Measurements from ENCODE around the gene ZNF550. TPM values are rescaled to one million over a fixed set of nuclear protein-coding genes. Genes with fewer than 3 reads are reported as not detected.
"Not testable (repeated sequence)": the region's sequence is repeated elsewhere in the genome, so short reads cannot be mapped to it uniquely, and the experiment has no call there.

ZNF550 gene
- polyA plus RNA-seq, 1 donor from 2014 or later, result 21.9 TPM

DNA sequence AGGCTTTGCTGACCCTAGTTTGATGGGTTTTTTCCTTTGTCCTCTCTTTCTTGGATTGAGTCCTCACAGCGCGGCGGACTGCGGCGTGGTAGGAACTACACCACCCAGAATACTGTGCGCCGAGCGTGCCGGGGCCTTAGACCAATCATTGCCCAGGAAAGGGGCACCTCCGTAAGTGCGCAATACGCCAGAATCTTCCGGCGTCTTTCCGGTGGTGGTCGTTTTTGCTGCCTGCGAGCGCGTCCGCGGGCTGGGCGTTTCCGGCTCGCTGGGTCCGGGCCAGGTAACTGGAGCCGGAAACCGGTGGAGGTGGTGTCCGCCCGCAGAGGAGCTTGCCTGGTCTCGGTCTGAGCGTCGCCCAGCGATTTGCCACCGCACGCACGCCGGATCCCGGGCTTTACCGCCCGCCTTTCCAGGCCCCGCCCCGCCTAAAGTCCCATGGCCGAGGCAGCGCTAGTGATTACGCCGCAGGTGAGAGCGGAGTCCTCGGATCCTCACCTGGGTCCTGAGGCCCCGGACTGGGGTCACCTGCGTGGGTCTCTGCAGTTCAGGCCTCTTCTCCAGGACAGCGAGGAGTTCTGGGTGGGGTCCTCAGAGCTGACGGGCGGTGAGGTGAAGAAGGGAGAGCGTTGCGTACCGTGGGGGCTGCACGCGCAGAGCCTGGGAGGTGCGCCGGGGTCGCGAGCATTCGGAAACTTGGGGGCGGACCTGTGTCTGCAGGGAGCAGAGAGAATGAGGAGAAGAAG is 32.4 kb downstream of the ZNF550 start, which contains the start of gene ZNF549:
Gene ZNF549 (plus strand): TSS at position 221 of the 746 bp plus-strand sequence. CDS start 218 bp downstream, at position 439.
- TF ChIP-seq, protein P1, sequence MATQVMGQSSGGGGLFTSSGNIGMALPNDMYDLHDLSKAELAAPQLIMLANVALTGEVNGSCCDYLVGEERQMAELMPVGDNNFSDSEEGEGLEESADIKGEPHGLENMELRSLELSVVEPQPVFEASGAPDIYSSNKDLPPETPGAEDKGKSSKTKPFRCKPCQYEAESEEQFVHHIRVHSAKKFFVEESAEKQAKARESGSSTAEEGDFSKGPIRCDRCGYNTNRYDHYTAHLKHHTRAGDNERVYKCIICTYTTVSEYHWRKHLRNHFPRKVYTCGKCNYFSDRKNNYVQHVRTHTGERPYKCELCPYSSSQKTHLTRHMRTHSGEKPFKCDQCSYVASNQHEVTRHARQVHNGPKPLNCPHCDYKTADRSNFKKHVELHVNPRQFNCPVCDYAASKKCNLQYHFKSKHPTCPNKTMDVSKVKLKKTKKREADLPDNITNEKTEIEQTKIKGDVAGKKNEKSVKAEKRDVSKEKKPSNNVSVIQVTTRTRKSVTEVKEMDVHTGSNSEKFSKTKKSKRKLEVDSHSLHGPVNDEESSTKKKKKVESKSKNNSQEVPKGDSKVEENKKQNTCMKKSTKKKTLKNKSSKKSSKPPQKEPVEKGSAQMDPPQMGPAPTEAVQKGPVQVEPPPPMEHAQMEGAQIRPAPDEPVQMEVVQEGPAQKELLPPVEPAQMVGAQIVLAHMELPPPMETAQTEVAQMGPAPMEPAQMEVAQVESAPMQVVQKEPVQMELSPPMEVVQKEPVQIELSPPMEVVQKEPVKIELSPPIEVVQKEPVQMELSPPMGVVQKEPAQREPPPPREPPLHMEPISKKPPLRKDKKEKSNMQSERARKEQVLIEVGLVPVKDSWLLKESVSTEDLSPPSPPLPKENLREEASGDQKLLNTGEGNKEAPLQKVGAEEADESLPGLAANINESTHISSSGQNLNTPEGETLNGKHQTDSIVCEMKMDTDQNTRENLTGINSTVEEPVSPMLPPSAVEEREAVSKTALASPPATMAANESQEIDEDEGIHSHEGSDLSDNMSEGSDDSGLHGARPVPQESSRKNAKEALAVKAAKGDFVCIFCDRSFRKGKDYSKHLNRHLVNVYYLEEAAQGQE (IDR thresholded peaks at IDR 0.05; ENCODE audit: borderline replicate concordance), result peak; percentile 51
- TF ChIP-seq EP300 (conservative IDR thresholded peaks at IDR 0.05; ENCODE audit: poor library complexity, severe bottlenecking) (no peak), MXI1 (conservative IDR thresholded peaks at IDR 0.05; ENCODE audit: poor library complexity, severe bottlenecking) (peak; percentile 93), RAD21 (conservative IDR thresholded peaks at IDR 0.05) (peak; percentile 46), TAF1 (IDR thresholded peaks at IDR 0.05; ENCODE audit: low read depth) (peak; percentile 77), SMC3 (conservative IDR thresholded peaks at IDR 0.05; ENCODE audit: poor library complexity) (peak; percentile 57), POLR2AphosphoS5 (IDR thresholded peaks at IDR 0.05) (peak; percentile 75), EZH2 (IDR thresholded peaks at IDR 0.05; ENCODE audit: borderline replicate concordance, insufficient read depth, low read length, poor library complexity, severe bottlenecking) (no peak)
- TF ChIP-seq, protein P2, sequence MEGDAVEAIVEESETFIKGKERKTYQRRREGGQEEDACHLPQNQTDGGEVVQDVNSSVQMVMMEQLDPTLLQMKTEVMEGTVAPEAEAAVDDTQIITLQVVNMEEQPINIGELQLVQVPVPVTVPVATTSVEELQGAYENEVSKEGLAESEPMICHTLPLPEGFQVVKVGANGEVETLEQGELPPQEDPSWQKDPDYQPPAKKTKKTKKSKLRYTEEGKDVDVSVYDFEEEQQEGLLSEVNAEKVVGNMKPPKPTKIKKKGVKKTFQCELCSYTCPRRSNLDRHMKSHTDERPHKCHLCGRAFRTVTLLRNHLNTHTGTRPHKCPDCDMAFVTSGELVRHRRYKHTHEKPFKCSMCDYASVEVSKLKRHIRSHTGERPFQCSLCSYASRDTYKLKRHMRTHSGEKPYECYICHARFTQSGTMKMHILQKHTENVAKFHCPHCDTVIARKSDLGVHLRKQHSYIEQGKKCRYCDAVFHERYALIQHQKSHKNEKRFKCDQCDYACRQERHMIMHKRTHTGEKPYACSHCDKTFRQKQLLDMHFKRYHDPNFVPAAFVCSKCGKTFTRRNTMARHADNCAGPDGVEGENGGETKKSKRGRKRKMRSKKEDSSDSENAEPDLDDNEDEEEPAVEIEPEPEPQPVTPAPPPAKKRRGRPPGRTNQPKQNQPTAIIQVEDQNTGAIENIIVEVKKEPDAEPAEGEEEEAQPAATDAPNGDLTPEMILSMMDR (IDR thresholded peaks at IDR 0.05; ENCODE audit: poor library complexity, severe bottlenecking), result no peak
- Histone ChIP-seq H4K20me1 (ENCODE audit: insufficient read depth) (no peaks in the 10 kb centered on the region), H2AFZ (ENCODE audit: low read depth, low read length) (peak within 1 kb of the TSS; percentile 89), H3K9ac (ENCODE audit: low read length) (peak within 1 kb of the TSS; percentile 83), H3K27me3 (ENCODE audit: insufficient read depth, low read depth, low read length) (no peaks in the 10 kb centered on the region), H3F3A (ENCODE audit: insufficient read depth, low read length, poor library complexity, severe bottlenecking) (no peaks in the 10 kb centered on the region), H3K9me3 (ENCODE audit: low read length) (peaks cover 4% of the 10 kb centered on the region), H3K9me2 (ENCODE audit: insufficient read depth, low read length) (no peaks in the 10 kb centered on the region), H3K79me2 (replicated peaks; ENCODE audit: insufficient read depth, low read length) (peaks cover 28% of the 10 kb centered on the region), H3K4me2 (ENCODE audit: low read length) (peak within 1 kb of the TSS; percentile 97), H3K27ac (ENCODE audit: low read length) (peak within 1 kb of the TSS; percentile 81), H3K36me3 (ENCODE audit: insufficient read depth, low read length) (peaks cover 12% of the 10 kb centered on the region), H3K4me3 (ENCODE audit: low read length) (peak within 1 kb of the TSS; percentile 98)

GRCh38 chr19:57518021-57518420 is 41.6 kb downstream of the ZNF550 start:
- H3K79me2 ChIP-seq (replicated peaks; ENCODE audit: insufficient read depth, low read length); H3K4me3 ChIP-seq (ENCODE audit: low read length); H2AFZ ChIP-seq (ENCODE audit: low read depth, low read length); H3K27me3 ChIP-seq (ENCODE audit: insufficient read depth, low read depth, low read length); H3F3A ChIP-seq (ENCODE audit: insufficient read depth, low read length, poor library complexity, severe bottlenecking); H3K27ac ChIP-seq (ENCODE audit: low read length); H3K9ac ChIP-seq (ENCODE audit: low read length); H3K9me2 ChIP-seq (ENCODE audit: insufficient read depth, low read length); H4K20me1 ChIP-seq (ENCODE audit: insufficient read depth); H3K9me3 ChIP-seq (ENCODE audit: low read length); H3K4me2 ChIP-seq (ENCODE audit: low read length): not testable (repeated sequence)
- peaks cover 20% of the 10 kb centered on the region for H3K36me3 ChIP-seq (ENCODE audit: insufficient read depth, low read length)

Data from neural cell (in vitro differentiated cells).